Vagina (tissue), 2 donors: Measurements from ENCODE around the gene ATP7A. TPM values are rescaled to one million over a fixed set of nuclear protein-coding genes. Genes with fewer than 3 reads are reported as not detected.

Source experiments
- DNase-seq, 2 donors: peaks; one replicate each; pipeline ENCODE4 v3.0.0-alpha.2; 2017; ENCODE audit errors: extremely low spot score in 2 of 2
- H3K27ac ChIP-seq: fragments of 200-600 bp; sonication (generic); one replicate; pipeline ENCODE4 v1.5.1; 2019
- H3K27me3 ChIP-seq: fragments of 200-600 bp; sonication (generic); one replicate; pipeline ENCODE4 v1.5.1; 2019
- H3K36me3 ChIP-seq, 2 donors: fragments of 200-600 bp; sonication (generic); one replicate each; pipeline ENCODE4 v1.5.1; 2017 to 2019
- H3K4me1 ChIP-seq: fragments of 200-600 bp; sonication (generic); one replicate; pipeline ENCODE4 v1.5.1; 2019
- H3K4me3 ChIP-seq, 2 donors: fragments of 200-600 bp; sonication (generic); 1 replicate in 1 of 2; 2 replicates in 1 of 2; pipeline ENCODE4 v1.5.1; 2016 to 2019
- H3K9me3 ChIP-seq: fragments of 200-600 bp; sonication (generic); one replicate; pipeline ENCODE4 v1.5.1; 2019
- POLR2A ChIP-seq, 2 donors: fragments of 450-650 bp; IDR thresholded peaks; one replicate each; pipeline ENCODE4 v1.6.1; 2017; ENCODE audit warnings: antibody characterized with exemption in 2 of 2, mild to moderate bottlenecking in 2 of 2, moderate library complexity in 2 of 2
- POLR2AphosphoS5 ChIP-seq, 2 donors: sonication (generic); formaldehyde crosslinking; IDR thresholded peaks; one replicate each; pipeline ENCODE4 v1.9.0; 2017; ENCODE audit warnings: antibody characterized with exemption in 2 of 2, mild to moderate bottlenecking in 2 of 2, low read depth in 1 of 2; ENCODE audit not compliant: insufficient read depth in 1 of 2
- intact Hi-C: fragments of 100-400 bp; cut with DNase I; formaldehyde crosslinking; loops from one replicate; pipeline ENCODE4 v1.15.1; 2023
- small RNA-seq: library from RNA; depleted of rRNA; stranded (forward); fragments of <200 nt; gene quantifications from one replicate; pipeline ENCODE3, GENCODE V24; 2016
- total RNA-seq: library from RNA; depleted of rRNA; stranded (reverse); fragments of >200 nt; gene quantifications from one replicate; pipeline ENCODE4 v1.2.3, GENCODE V29; 2016
- TF ChIP-seq, protein P1 (sequence below), 3 experiments: fragments of 450-650 bp in 2 of 3; fragments of 200-600 bp in 1 of 3; sonication (generic) in 1 of 3; IDR thresholded peaks; one replicate each; pipeline ENCODE4 v1.5.1; 2017 to 2019; ENCODE audit warnings: antibody characterized with exemption in 3 of 3, mild to moderate bottlenecking in 2 of 3, moderate library complexity in 2 of 3

Gene ATP7A
- total RNA-seq, 1 donor from 2014 or later, result 8.1 TPM

GRCh38 chrX:78092296-78092695, 181.8 kb downstream of the ATP7A start:
- H3K27me3 ChIP-seq, result no peaks in the 10 kb centered on the region
- H3K9me3 ChIP-seq, result no peaks in the 10 kb centered on the region
- TF ChIP-seq, protein P1, sequence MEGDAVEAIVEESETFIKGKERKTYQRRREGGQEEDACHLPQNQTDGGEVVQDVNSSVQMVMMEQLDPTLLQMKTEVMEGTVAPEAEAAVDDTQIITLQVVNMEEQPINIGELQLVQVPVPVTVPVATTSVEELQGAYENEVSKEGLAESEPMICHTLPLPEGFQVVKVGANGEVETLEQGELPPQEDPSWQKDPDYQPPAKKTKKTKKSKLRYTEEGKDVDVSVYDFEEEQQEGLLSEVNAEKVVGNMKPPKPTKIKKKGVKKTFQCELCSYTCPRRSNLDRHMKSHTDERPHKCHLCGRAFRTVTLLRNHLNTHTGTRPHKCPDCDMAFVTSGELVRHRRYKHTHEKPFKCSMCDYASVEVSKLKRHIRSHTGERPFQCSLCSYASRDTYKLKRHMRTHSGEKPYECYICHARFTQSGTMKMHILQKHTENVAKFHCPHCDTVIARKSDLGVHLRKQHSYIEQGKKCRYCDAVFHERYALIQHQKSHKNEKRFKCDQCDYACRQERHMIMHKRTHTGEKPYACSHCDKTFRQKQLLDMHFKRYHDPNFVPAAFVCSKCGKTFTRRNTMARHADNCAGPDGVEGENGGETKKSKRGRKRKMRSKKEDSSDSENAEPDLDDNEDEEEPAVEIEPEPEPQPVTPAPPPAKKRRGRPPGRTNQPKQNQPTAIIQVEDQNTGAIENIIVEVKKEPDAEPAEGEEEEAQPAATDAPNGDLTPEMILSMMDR (IDR thresholded peaks at IDR 0.05), result no peak
- no peak for TF ChIP-seq POLR2AphosphoS5 (IDR thresholded peaks at IDR 0.05; ENCODE audit: insufficient read depth in 1 of 2, low read depth in 1 of 2)
- TF ChIP-seq POLR2A (IDR thresholded peaks at IDR 0.05), result no peak
- no peak for DNase-seq
- H3K27ac ChIP-seq, result no peak overlapping the region
- H3K36me3 ChIP-seq, result no peaks in the 10 kb centered on the region
- H3K4me3 ChIP-seq, result no peak overlapping the region
- intact Hi-C loops, result no loop called here
- H3K4me1 ChIP-seq, result no peaks in the 10 kb centered on the region

DNA sequence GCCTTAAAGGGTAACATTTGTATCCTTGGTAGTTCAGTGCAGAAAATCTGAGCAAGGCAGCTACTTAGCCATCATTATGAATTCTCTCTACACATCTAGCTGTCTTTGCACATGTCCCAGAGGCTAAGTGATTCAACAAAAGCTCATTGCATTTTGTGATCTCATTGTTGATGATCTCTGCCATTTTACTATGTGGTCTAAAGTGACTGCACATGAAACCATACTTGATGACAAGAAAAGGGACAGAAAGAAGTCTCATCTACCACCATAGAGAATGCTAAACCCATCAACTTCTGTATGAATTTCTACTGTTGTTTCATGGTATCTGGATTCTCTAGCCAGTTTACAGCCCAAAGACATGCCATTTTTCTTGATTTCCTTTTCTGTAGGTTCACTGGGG, 187.6 kb downstream of the ATP7A start:
- H3K9me3 ChIP-seq, result no peaks in the 10 kb centered on the region
- no peak overlapping the region for H3K27ac ChIP-seq
- H3K4me1 ChIP-seq, result no peaks in the 10 kb centered on the region
- no peak overlapping the region for H3K4me3 ChIP-seq
- intact Hi-C loops, result no loop called here
- TF ChIP-seq, protein P1 (IDR thresholded peaks at IDR 0.05), result no peak
- no peak for TF ChIP-seq POLR2AphosphoS5 (IDR thresholded peaks at IDR 0.05; ENCODE audit: insufficient read depth in 1 of 2, low read depth in 1 of 2)
- TF ChIP-seq POLR2A (IDR thresholded peaks at IDR 0.05), result no peak
- no peaks in the 10 kb centered on the region for H3K27me3 ChIP-seq
- no peak for DNase-seq
- no peaks in the 10 kb centered on the region for H3K36me3 ChIP-seq

Small RNAs within 50 kb of the gene (small RNA-seq; reads per million reads assigned to genes)
- not detected for gene RN7SL460P

Other genes with a start within 250 kb of the ATP7A start
- 107 TPM for gene ATRX, start 124.5 kb upstream of the ATP7A start, total RNA-seq
- gene MAGT1, start 15.3 kb upstream of the ATP7A start, total RNA-seq, result 39.3 TPM
- 483 TPM for gene COX7B, start 11.2 kb upstream of the ATP7A start, total RNA-seq
- not detected for gene PGAM4, start 58.9 kb downstream of the ATP7A start, total RNA-seq
- 135 TPM for gene PGK1, start 193.6 kb downstream of the ATP7A start, total RNA-seq
- 14.2 TPM for gene TAF9B, start 229.0 kb downstream of the ATP7A start, total RNA-seq